Smooth muscle cell of the pulmonary artery (primary cell): ENCODE measurements around the gene NEK7. TPM values are rescaled to one million over a fixed set of nuclear protein-coding genes. Genes with fewer than 3 reads are reported as not detected.

Experiments used
- total RNA-seq: library from RNA; depleted of rRNA; stranded (reverse); fragments of >200 nt; gene quantifications from 2 replicates; pipeline ENCODE4 v1.2.3, GENCODE V29; 2014

Gene NEK7
- total RNA-seq: 285 and 301 TPM in 2 replicates

DNA sequence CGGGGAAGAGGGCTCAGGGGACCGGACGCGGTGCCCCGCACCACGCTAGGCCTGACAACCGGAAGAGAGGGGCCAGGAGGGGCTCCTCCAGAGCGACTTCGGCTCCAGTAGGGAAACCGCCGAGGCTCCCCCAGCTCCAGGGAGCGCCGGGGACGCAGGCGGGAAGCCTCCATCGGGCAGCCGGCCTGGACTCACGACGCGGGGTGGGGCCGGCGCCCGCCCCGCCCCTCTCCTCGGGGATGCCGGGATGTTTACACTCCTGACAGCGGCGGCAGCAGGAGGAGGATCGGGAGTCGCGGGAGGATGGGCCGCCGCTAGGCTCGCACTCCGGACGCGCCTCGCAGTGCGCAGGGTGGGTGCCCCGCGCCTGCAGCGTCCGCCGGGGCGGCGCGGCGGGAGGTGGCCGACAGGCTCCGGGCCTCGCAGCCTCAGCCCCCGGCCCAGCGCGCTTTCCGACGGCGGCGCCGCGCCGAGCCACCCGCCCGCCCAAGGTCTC lies at the start of gene NEK7:
TSS of gene NEK7 (plus strand) at position 254 of the 496 bp plus-strand sequence. CDS start 75,583 bp downstream, outside the sequence.

Other genes starting within 250 kb of the NEK7 start
- gene LHX9, start 239.6 kb upstream of the NEK7 start, total RNA-seq: not detected in 2 replicates